Measurements from ENCODE around the gene CDK3. TPM values are rescaled to one million over a fixed set of nuclear protein-coding genes. Genes with fewer than 3 reads are reported as not detected.
A peak's percentile ranks its signal among the peaks of the same experiment; 100 is the strongest.

Gene CDK3
- total RNA-seq, 4 donors from 2014 or later = 5.4 to 24.6 (median 16.9) TPM; not detected in 1

DNA sequence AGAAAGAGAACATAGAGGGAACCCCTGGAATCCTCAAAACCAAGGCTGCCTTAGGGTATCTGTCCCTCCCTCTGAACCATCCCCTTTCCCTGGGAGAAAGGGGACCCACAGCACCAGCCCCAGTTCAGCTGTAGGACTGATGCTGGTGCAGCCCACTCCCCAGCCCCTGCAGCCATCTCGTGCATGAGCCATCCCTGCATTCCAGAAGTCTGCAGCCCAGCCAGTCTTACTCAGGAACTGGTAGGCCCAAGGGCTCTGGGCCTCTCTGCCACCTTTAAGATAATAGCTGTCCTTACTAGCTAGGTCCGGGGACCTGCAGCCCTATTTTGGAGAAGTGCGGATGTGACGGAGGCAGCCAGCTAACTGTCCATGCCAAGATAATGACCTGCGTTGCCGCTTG is 32.5 kb downstream of the CDK3 start:
- Histone ChIP-seq H3K9me3 (no peaks in the 10 kb centered on the region), H3K4me1 (peaks cover 13 to 39% (median 28%) of the 10 kb centered on the region in 4 donors), H3K36me3 (no peaks in the 10 kb centered on the region), H3K27ac (peak overlapping the region; percentile 24 to 90 (median 80)), H3K27me3 (no peaks in the 10 kb centered on the region), H3K4me3 (no peak overlapping the region)
- DNase-seq = no peak
- WGBS, 2 donors (ENCODE audit: low coverage in 1 of 2) = 98% methylated on average over 6 of the region's 6 CpGs; no CpG with 5 or more reads in 1 of the 2 donors
- in situ Hi-C loops (cut with MboI; ENCODE audit: low pct_ligation_motif_present in 1 of 4, low pct_unique_long_range_greater_than_20kb in 1 of 4, low sequenced_read_pairs in 3 of 4) = no loop called here
- TF ChIP-seq, protein P1, sequence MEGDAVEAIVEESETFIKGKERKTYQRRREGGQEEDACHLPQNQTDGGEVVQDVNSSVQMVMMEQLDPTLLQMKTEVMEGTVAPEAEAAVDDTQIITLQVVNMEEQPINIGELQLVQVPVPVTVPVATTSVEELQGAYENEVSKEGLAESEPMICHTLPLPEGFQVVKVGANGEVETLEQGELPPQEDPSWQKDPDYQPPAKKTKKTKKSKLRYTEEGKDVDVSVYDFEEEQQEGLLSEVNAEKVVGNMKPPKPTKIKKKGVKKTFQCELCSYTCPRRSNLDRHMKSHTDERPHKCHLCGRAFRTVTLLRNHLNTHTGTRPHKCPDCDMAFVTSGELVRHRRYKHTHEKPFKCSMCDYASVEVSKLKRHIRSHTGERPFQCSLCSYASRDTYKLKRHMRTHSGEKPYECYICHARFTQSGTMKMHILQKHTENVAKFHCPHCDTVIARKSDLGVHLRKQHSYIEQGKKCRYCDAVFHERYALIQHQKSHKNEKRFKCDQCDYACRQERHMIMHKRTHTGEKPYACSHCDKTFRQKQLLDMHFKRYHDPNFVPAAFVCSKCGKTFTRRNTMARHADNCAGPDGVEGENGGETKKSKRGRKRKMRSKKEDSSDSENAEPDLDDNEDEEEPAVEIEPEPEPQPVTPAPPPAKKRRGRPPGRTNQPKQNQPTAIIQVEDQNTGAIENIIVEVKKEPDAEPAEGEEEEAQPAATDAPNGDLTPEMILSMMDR (IDR thresholded peaks at IDR 0.05) = no peak
- TF ChIP-seq POLR2A (IDR thresholded peaks at IDR 0.05) (no peak), EP300 (IDR thresholded peaks at IDR 0.05; ENCODE audit: low read depth) (no peak), POLR2AphosphoS5 (IDR thresholded peaks at IDR 0.05) (no peak)
- intact Hi-C loops (cut with DNase I; ENCODE audit: low total_unique reads) = no loop called here

DNA sequence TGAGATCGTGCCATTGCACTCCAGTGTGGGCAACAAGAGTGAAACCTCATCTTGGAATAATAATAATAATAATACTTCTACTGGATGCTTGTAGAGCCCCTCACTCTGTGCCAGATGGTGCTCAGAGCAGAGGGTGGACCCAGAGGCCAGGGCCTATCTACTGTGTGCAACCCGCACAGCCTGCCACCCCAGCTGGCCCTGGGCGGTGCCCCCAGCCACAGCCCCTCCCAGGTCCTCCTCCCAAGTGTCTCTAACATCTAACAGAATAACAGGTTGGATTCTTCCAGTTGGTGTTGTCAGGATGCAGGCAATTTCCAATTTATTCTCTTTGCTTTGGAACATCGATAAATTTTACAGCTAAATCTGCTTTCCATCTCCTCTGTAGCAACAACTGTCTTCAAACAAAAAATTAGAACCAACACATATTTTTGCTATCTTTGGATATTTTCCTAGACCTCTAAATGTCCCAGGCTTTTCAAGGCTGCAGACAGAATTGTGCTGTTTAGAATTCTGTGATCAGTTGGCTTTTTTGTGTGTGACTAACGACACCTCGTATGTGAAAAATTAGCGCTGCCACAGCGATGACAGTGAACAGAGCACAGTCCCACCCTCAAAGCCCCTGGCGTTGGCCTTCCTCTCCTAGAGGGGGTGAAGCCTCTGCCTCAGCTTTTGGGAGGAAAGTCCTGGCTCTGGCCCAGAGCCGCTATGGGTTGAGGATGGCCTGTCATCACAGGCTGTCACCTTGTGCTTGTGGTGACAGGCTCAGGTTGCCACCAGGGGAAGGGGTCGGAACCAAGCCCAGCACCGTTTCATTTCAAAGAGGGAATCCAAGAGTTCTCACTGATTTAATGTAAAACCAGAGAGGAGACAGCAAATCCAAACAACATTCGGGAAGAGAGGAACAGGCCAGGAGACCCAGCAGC is 34.0 kb downstream of the CDK3 start:
- Histone ChIP-seq H3K27me3 (no peaks in the 10 kb centered on the region), H3K4me1 (peaks cover 10 to 23% (median 15%) of the 10 kb centered on the region in 4 donors), H3K27ac (peak overlapping the region; percentile 71 to 90 (median 80)), H3K9me3 (no peaks in the 10 kb centered on the region), H3K36me3 (peaks cover 0 to 6% (median 2%) of the 10 kb centered on the region in 4 donors), H3K4me3 (no peak overlapping the region)
- 78 to 86% methylated on average over 4 to 13 of the region's 13 CpGs for WGBS, 2 donors (ENCODE audit: low coverage in 1 of 2)
- intact Hi-C loops (cut with DNase I; ENCODE audit: low total_unique reads) = no loop called here
- in situ Hi-C loops (cut with MboI; ENCODE audit: low pct_ligation_motif_present in 1 of 4, low pct_unique_long_range_greater_than_20kb in 1 of 4, low sequenced_read_pairs in 3 of 4) = no loop called here
- TF ChIP-seq POLR2A (IDR thresholded peaks at IDR 0.05) (no peak), POLR2AphosphoS5 (IDR thresholded peaks at IDR 0.05) (peak in 2 of 3 donors; percentile 75 to 78), EP300 (IDR thresholded peaks at IDR 0.05; ENCODE audit: low read depth) (peak; percentile 20)
- DNase-seq = no peak

DNA sequence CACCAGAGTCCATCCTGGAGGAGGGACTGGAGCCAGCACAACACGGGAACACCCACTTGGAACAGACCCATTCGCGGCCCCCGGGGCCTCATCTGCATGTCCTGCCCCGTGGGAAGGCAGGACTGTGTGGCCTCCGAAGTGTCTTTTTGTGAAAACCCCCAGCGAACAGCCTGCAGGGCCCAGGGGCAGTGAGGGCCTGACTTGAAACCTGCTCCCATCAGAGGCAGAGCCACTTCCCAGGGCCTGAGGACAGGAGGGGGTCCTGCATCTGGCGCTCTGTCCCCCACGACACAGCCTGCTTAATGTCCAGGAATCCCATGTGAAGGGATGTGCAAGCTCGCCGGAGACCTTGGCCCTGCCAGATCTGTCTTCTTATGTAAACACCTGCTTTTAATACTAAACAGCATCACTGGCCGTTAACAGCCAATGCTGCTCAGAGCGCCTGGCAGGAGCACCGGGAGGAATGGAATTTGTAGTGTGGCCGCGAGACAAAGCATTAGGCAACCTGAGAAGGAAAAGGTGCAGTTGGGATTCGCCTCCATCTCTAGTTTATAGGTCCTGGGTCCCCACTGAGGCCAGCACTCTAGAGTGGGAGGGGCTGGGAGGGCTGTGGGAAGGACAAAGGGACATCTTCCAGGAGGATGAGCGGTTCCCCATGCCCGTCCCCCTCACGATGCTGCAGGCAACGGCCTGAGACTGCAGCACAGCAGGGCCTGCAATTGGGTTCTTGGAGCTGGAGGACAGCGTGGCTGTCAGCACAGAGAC is 36.0 kb downstream of the CDK3 start:
- Histone ChIP-seq H3K9me3 (no peaks in the 10 kb centered on the region), H3K4me1 (peaks cover 6 to 17% (median 13%) of the 10 kb centered on the region in 4 donors), H3K4me3 (no peak overlapping the region), H3K27me3 (no peaks in the 10 kb centered on the region), H3K36me3 (peaks cover 0 to 23% (median 8%) of the 10 kb centered on the region in 4 donors), H3K27ac (peak overlapping the region; percentile 71 to 90 (median 80))
- in situ Hi-C loops (cut with MboI; ENCODE audit: low pct_ligation_motif_present in 1 of 4, low pct_unique_long_range_greater_than_20kb in 1 of 4, low sequenced_read_pairs in 3 of 4) = no loop called here
- WGBS, 2 donors (ENCODE audit: low coverage in 1 of 2) = 67 to 80% methylated on average over 1 to 21 of the region's 22 CpGs
- peak; percentile 41 for DNase-seq
- intact Hi-C loops (cut with DNase I; ENCODE audit: low total_unique reads) = no loop called here
- TF ChIP-seq POLR2AphosphoS5 (IDR thresholded peaks at IDR 0.05) = peak; percentile 93 to 97 (median 93)
- TF ChIP-seq POLR2A (IDR thresholded peaks at IDR 0.05) = no peak
- TF ChIP-seq, protein P1 (IDR thresholded peaks at IDR 0.05) = no peak
- TF ChIP-seq EP300 (IDR thresholded peaks at IDR 0.05; ENCODE audit: low read depth) = peak; percentile 88

DNA sequence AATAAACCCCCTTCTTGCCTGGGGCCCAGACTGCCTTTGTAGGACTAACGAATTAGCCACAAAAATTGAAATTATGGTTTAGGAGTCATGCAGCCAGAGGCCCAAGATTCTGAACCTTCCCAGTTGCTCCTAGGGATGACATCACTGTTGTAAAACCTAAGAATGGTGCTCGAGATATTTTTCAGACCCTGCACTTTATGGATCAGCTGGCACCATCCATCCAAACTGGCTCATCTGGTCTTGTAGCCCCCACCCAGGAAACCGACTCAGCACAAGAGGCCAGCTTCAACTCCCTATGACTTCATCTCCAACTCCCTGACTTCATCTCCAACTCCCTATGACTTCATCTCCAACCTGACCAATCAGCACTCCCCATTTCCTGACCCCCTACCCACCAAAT is 37.4 kb downstream of the CDK3 start:
- Histone ChIP-seq H3K9me3 (no peaks in the 10 kb centered on the region), H3K36me3 (peaks cover 0 to 36% (median 14%) of the 10 kb centered on the region in 4 donors), H3K4me3 (no peak overlapping the region), H3K27ac (peak overlapping the region; percentile 71 to 90 (median 80)), H3K27me3 (no peaks in the 10 kb centered on the region), H3K4me1 (peaks cover 0 to 16% (median 12%) of the 10 kb centered on the region in 4 donors)
- in situ Hi-C loops (cut with MboI; ENCODE audit: low pct_ligation_motif_present in 1 of 4, low pct_unique_long_range_greater_than_20kb in 1 of 4, low sequenced_read_pairs in 3 of 4) = no loop called here
- 62% methylated on average over 3 of the region's 3 CpGs; no CpG with 5 or more reads in 1 of the 2 donors for WGBS, 2 donors (ENCODE audit: low coverage in 1 of 2)
- TF ChIP-seq POLR2AphosphoS5 (IDR thresholded peaks at IDR 0.05) (no peak), POLR2A (IDR thresholded peaks at IDR 0.05) (no peak), EP300 (IDR thresholded peaks at IDR 0.05; ENCODE audit: low read depth) (no peak)
- TF ChIP-seq, protein P1 (IDR thresholded peaks at IDR 0.05) = no peak
- intact Hi-C loops (cut with DNase I; ENCODE audit: low total_unique reads) = no loop called here
- DNase-seq = no peak
